CD4-positive, alpha-beta T cell treated with Interleukin-15 for 4 hours (primary cell): Measurements from ENCODE around the gene FERMT3.

ENCODE experiments used
- DNase-seq: peaks from one replicate; pipeline ENCODE4 v3.0.0-alpha.2; 2020; ENCODE audit warnings: low spot score

Gene FERMT3

GRCh38 chr11:64220798-64221197 is 14.3 kb downstream of the FERMT3 start:
- DNase-seq: no peak

GRCh38 chr11:64222651-64223000 is 16.1 kb downstream of the FERMT3 start:
- no peak for DNase-seq

GRCh38 chr11:64223001-64223651 is 16.6 kb downstream of the FERMT3 start:
- no peak for DNase-seq

- DNase-seq: no peak
Observed at GRCh38 chr11:64224151-64224890, 17.8 kb downstream of the FERMT3 start.

GRCh38 chr11:64224891-64225607 is 18.5 kb downstream of the FERMT3 start:
- no peak for DNase-seq

GRCh38 chr11:64225608-64226506 is 19.3 kb downstream of the FERMT3 start, which contains the start of the genes NUDT22 and TRPT1:
NUDT22 (plus strand) TSS chr11:64226274; CDS start chr11:64226653, 379 bp downstream.
TRPT1 (minus strand) TSS chr11:64226186; CDS start chr11:64225860, 326 bp downstream.
- DNase-seq: peak; percentile 86

GRCh38 chr11:64226507-64227051 is 20.1 kb downstream of the FERMT3 start:
- peak; percentile 50 for DNase-seq

- no peak for DNase-seq
Observed at GRCh38 chr11:64227405-64227956, 21.0 kb downstream of the FERMT3 start.

GRCh38 chr11:64229090-64229743 is 22.7 kb downstream of the FERMT3 start:
- no peak for DNase-seq

- DNase-seq: no peak
Observed at GRCh38 chr11:64229744-64230170, 23.2 kb downstream of the FERMT3 start.

GRCh38 chr11:64230171-64230984 is 23.9 kb downstream of the FERMT3 start, which contains the start of gene DNAJC4:
DNAJC4 (plus strand) TSS chr11:64230548; CDS start chr11:64230855, 307 bp downstream.
- peak; percentile 86 for DNase-seq

- DNase-seq: no peak
Observed at GRCh38 chr11:64230985-64231365, 24.5 kb downstream of the FERMT3 start.

GRCh38 chr11:64231546-64231945 is 25.0 kb downstream of the FERMT3 start:
- no peak for DNase-seq

- no peak for DNase-seq
Observed at GRCh38 chr11:64232182-64232966, 25.9 kb downstream of the FERMT3 start.

- no peak for DNase-seq
Observed at GRCh38 chr11:64232967-64233315, 26.4 kb downstream of the FERMT3 start.

- DNase-seq: peak; percentile 74
Observed at GRCh38 chr11:64233913-64234586, 27.5 kb downstream of the FERMT3 start, which contains the start of gene VEGFB. VEGFB (plus strand) TSS chr11:64234584; CDS start chr11:64234834, 250 bp downstream.

- DNase-seq: peak; percentile 36
Observed at GRCh38 chr11:64234647-64235379, 28.3 kb downstream of the FERMT3 start.
